Measurements from ENCODE around the gene UNC5C. TPM values are rescaled to one million over a fixed set of nuclear protein-coding genes. Genes with fewer than 3 reads are reported as not detected.

The UNC5C gene
- total and polyA plus RNA-seq, 10 of the 15 experiments (the other 5 are each of a cell fraction or from before 2014, with no cell fraction given) = 0.02 to 2.0 (median 0.15) TPM; not detected in 1

GRCh38 chr4:95231681-95232080 is 317.1 kb downstream of the UNC5C start:
- CTCF ChIA-PET = no interaction called here
- H2AFZ ChIP-seq (ENCODE audit: control insufficient read depth, low read depth, low read length) = no peak overlapping the region
- TF ChIP-seq RAD21 (IDR thresholded peaks at IDR 0.05; ENCODE audit: insufficient read depth, low read depth, low read length) (no peak), CEBPZ (IDR thresholded peaks at IDR 0.05; ENCODE audit: low read depth, low read length) (no peak), PKNOX1 (IDR thresholded peaks at IDR 0.05) (no peak), RELA (IDR thresholded peaks at IDR 0.05; ENCODE audit: borderline replicate concordance, partially characterized antibody) (no peak), POLR2AphosphoS2 (IDR thresholded peaks at IDR 0.05; ENCODE audit: low read depth, low read length) (no peak), RFX5 (IDR thresholded peaks at IDR 0.05; ENCODE audit: low read depth, low read length) (no peak), HSF1 (IDR thresholded peaks at IDR 0.05; ENCODE audit: low read depth, low read length) (no peak), ZBTB33 (IDR thresholded peaks at IDR 0.05) (no peak), CUX1 (IDR thresholded peaks at IDR 0.05; ENCODE audit: insufficient replicate concordance, low read depth, low read length) (no peak), EP300 (IDR thresholded peaks at IDR 0.05; ENCODE audit: borderline replicate concordance in 1 of 2, control insufficient read depth in 1 of 2, low read depth in 2 of 2, low read length in 2 of 2) (no peak)

More at GRCh38 chr4:95231681-95232080, 317.1 kb downstream of the UNC5C start:
- H3K9ac ChIP-seq (ENCODE audit: control insufficient read depth, insufficient read depth, low read length) = no peak overlapping the region
- no peaks in the 10 kb centered on the region for H3K9me3 ChIP-seq (replicated peaks; ENCODE audit: control insufficient read depth, insufficient read depth, low read length)
- ChIA-PET RAD21 (ENCODE audit: unreplicated experiment) (no interaction called here), POLR2A (no interaction called here), SMC1A (ENCODE audit: uncharacterized antibody, unreplicated experiment) (no interaction called here)
- no TSS peak for BruUV-seq (replicated peaks)
- intact Hi-C loops (cut with micrococcal nuclease; ENCODE audit: unreplicated experiment) = no loop called here
- no peak overlapping the region for H3K4me3 ChIP-seq
- H4K20me1 ChIP-seq (ENCODE audit: control insufficient read depth, insufficient read depth) = no peaks in the 10 kb centered on the region
- no peak overlapping the region for H3K4me2 ChIP-seq (ENCODE audit: control insufficient read depth, insufficient read depth)
- no peak overlapping the region for H3K27ac ChIP-seq (ENCODE audit: control insufficient read depth, insufficient read depth)
- H3K27me3 ChIP-seq (replicated peaks in 1 of 2; ENCODE audit: control insufficient read depth in 2 of 2, insufficient read depth in 2 of 2, low read length in 1 of 2) = no peaks in the 10 kb centered on the region
- no peaks in the 10 kb centered on the region for H3K4me1 ChIP-seq (ENCODE audit: control insufficient read depth, insufficient read depth, low read length)
- H3K79me2 ChIP-seq (ENCODE audit: control insufficient read depth, insufficient read depth, low read length) = no peaks in the 10 kb centered on the region
- peak; percentile 43; the same call in 2 of the 3 replicates for ATAC-seq
- in situ Hi-C loops (cut with MboI) = no loop called here
- no peaks in the 10 kb centered on the region for H3K36me3 ChIP-seq (ENCODE audit: control insufficient read depth in 2 of 2, insufficient read depth in 2 of 2, low read length in 1 of 2)
- no peak for DNase-seq (ENCODE audit: low read depth, low spot score)
- FAIRE-seq = no peak

Measured in GM12878 (cell line).